ENCODE results near the gene CD93.

The CD93 gene

GRCh38 chr20:23097636-23098580 lies 11.8 kb upstream of the CD93 start:
- DNase-seq = no peak

- no peak for DNase-seq
These were observed 10.9 kb upstream of the CD93 start for GRCh38 chr20:23096986-23097520.

GRCh38 chr20:23096097-23096496 lies 10.0 kb upstream of the CD93 start:
- DNase-seq = no peak

- no peak for DNase-seq
These were observed 9.4 kb upstream of the CD93 start for GRCh38 chr20:23095499-23095898.

- no peak for DNase-seq
These were observed 8.8 kb upstream of the CD93 start for GRCh38 chr20:23094927-23095326.

GRCh38 chr20:23094213-23094896 lies 8.2 kb upstream of the CD93 start:
- no peak for DNase-seq

GRCh38 chr20:23093613-23094012 lies 7.5 kb upstream of the CD93 start:
- DNase-seq = no peak

- no peak for DNase-seq
These were observed 6.9 kb upstream of the CD93 start for GRCh38 chr20:23092861-23093495.

- no peak for DNase-seq
These were observed 6.2 kb upstream of the CD93 start for GRCh38 chr20:23092384-23092756.

- DNase-seq = no peak
These were observed 5.7 kb upstream of the CD93 start for GRCh38 chr20:23091721-23092383.

GRCh38 chr20:23090878-23091277 lies 4.8 kb upstream of the CD93 start:
- no peak for DNase-seq

- DNase-seq = no peak
These were observed 4.0 kb upstream of the CD93 start for GRCh38 chr20:23090147-23090546.

- DNase-seq = no peak
These were observed 2.7 kb upstream of the CD93 start for GRCh38 chr20:23088866-23089265.

- no peak for DNase-seq
These were observed 1.6 kb upstream of the CD93 start for GRCh38 chr20:23087587-23088251.

- DNase-seq = no peak
These were observed 847 bp upstream of the CD93 start for GRCh38 chr20:23086931-23087411.

GRCh38 chr20:23085436-23086055 lies 578 bp downstream of the CD93 start:
- no peak for DNase-seq

GRCh38 chr20:23084845-23085365 lies 1.2 kb downstream of the CD93 start:
- no peak for DNase-seq

- no peak for DNase-seq
These were observed 1.8 kb downstream of the CD93 start for GRCh38 chr20:23084282-23084844.

GRCh38 chr20:23083553-23084220 lies 2.4 kb downstream of the CD93 start:
- DNase-seq = no peak

GRCh38 chr20:23082846-23083552 lies 3.1 kb downstream of the CD93 start:
- DNase-seq = no peak
